A549 (cell line): ENCODE results near the gene NOX3.

Experiments
- BHLHE40 ChIP-seq: IDR thresholded peaks from 2 replicates; pipeline ENCODE4 v1.6.1; 2012; ENCODE audit warnings: low read depth, low read length, inconsistent platforms
- CTCF ChIP-seq: fragments of >200 bp; sonication (Bioruptor Twin); formaldehyde crosslinking; IDR thresholded peaks from 3 replicates; pipeline ENCODE4 v1.5.1; 2016
- EP300 ChIP-seq, 2 experiments: fragments of >200 bp; sonication (Bioruptor Twin); formaldehyde crosslinking; IDR thresholded peaks; 2 replicates in 1 of 2; 3 replicates in 1 of 2; pipeline ENCODE4 v1.6.1; 2016 to 2017
- JUN ChIP-seq, 2 experiments: fragments of >200 bp; sonication (Bioruptor Twin); formaldehyde crosslinking; IDR thresholded peaks; 2 replicates in 1 of 2; 3 replicates in 1 of 2; pipeline ENCODE4 v1.6.1; 2016 to 2017
- MAFK ChIP-seq: fragments of 450-650 bp; IDR thresholded peaks from 2 replicates; pipeline ENCODE4 v1.6.1; 2014; ENCODE audit not compliant: partially characterized antibody
- MYC ChIP-seq: IDR thresholded peaks from 2 replicates; pipeline ENCODE4 v1.6.1; 2012; ENCODE audit warnings: mild to moderate bottlenecking, inconsistent platforms, low read length, improper control_type of control experiment, borderline replicate concordance
- NPAS2 ChIP-seq: fragments of 250-450 bp; sonication (Bioruptor Pico); IDR thresholded peaks from 2 replicates; pipeline ENCODE4 v1.8.0; 2022; ENCODE audit warnings: mild to moderate bottlenecking, moderate library complexity, borderline replicate concordance
- POLR2A ChIP-seq: IDR thresholded peaks from 2 replicates; pipeline ENCODE4 v1.6.1; 2012; ENCODE audit warnings: mild to moderate bottlenecking, low read length
- RAD21 ChIP-seq, 2 experiments: fragments of >200 bp in 1 of 2; sonication (Bioruptor Twin) in 1 of 2; formaldehyde crosslinking in 1 of 2; IDR thresholded peaks in 1 of 2; conservative IDR thresholded peaks in 1 of 2; 2 replicates in 1 of 2; 3 replicates in 1 of 2; pipeline ENCODE4 v1.6.1; 2012 to 2018; ENCODE audit warnings: inconsistent platforms in 1 of 2
- RCOR1 ChIP-seq: fragments of 150-350 bp; IDR thresholded peaks from 2 replicates; pipeline ENCODE4 v1.6.1; 2014; ENCODE audit warnings: antibody characterized with exemption, low read length, low read depth
- SMC3 ChIP-seq: fragments of >200 bp; sonication (Bioruptor Twin); formaldehyde crosslinking; IDR thresholded peaks from 3 replicates; pipeline ENCODE4 v1.6.1; 2018; ENCODE audit warnings: inconsistent platforms
- SREBF2 ChIP-seq: fragments of 450-650 bp; IDR thresholded peaks from 2 replicates; pipeline ENCODE4 v1.6.1; 2014; ENCODE audit warnings: mild to moderate bottlenecking, moderate library complexity
- TF ChIP-seq, protein P1 (sequence below): fragments of 200-600 bp; sonication (generic); IDR thresholded peaks from 2 replicates; pipeline ENCODE4 v1.6.1; 2016; ENCODE audit warnings: antibody characterized with exemption, mild to moderate bottlenecking, moderate library complexity
- TF ChIP-seq, protein P2 (sequence below): fragments of 250-450 bp; sonication (Bioruptor Pico); IDR thresholded peaks from 2 replicates; pipeline ENCODE4 v1.5.0; 2021; ENCODE audit warnings: mild to moderate bottlenecking, moderate library complexity, borderline replicate concordance

DNA sequence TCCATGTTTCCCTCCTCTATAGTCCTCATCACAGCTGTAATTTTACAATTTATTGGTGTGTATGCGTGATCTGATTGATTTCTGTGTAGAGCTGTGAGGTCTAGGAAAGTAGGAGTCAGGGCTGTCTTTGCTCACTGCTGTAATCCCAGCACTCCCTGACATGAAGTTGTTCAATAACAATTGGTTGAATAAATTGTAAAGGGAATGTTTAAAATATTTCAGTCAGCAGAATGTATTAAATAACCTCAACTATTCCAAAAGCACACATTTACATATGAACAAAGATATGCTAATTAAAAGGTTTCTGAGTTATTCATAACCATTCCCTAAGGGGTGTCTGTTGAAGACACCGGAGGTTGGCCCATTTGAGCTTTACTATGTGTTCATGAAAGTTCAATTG is 31.5 kb downstream of the NOX3 start:
- no peak for TF ChIP-seq SMC3
- TF ChIP-seq EP300 (IDR thresholded peaks at IDR 0.05), result no peak
- TF ChIP-seq MAFK, result no peak
- no peak for TF ChIP-seq SREBF2
- no peak for TF ChIP-seq BHLHE40
- no peak for TF ChIP-seq RAD21 (conservative IDR thresholded peaks at IDR 0.05 in 1 of 2, IDR thresholded peaks at IDR 0.05 in 1 of 2)
- TF ChIP-seq, protein P1, sequence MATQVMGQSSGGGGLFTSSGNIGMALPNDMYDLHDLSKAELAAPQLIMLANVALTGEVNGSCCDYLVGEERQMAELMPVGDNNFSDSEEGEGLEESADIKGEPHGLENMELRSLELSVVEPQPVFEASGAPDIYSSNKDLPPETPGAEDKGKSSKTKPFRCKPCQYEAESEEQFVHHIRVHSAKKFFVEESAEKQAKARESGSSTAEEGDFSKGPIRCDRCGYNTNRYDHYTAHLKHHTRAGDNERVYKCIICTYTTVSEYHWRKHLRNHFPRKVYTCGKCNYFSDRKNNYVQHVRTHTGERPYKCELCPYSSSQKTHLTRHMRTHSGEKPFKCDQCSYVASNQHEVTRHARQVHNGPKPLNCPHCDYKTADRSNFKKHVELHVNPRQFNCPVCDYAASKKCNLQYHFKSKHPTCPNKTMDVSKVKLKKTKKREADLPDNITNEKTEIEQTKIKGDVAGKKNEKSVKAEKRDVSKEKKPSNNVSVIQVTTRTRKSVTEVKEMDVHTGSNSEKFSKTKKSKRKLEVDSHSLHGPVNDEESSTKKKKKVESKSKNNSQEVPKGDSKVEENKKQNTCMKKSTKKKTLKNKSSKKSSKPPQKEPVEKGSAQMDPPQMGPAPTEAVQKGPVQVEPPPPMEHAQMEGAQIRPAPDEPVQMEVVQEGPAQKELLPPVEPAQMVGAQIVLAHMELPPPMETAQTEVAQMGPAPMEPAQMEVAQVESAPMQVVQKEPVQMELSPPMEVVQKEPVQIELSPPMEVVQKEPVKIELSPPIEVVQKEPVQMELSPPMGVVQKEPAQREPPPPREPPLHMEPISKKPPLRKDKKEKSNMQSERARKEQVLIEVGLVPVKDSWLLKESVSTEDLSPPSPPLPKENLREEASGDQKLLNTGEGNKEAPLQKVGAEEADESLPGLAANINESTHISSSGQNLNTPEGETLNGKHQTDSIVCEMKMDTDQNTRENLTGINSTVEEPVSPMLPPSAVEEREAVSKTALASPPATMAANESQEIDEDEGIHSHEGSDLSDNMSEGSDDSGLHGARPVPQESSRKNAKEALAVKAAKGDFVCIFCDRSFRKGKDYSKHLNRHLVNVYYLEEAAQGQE, result no peak
- TF ChIP-seq MYC, result no peak
- TF ChIP-seq CTCF, result no peak
- TF ChIP-seq JUN (IDR thresholded peaks at IDR 0.05), result no peak
- TF ChIP-seq RCOR1, result no peak
- no peak for TF ChIP-seq POLR2A
- no peak for TF ChIP-seq NPAS2 (CRISPR knock-in tag)
- TF ChIP-seq, protein P2, sequence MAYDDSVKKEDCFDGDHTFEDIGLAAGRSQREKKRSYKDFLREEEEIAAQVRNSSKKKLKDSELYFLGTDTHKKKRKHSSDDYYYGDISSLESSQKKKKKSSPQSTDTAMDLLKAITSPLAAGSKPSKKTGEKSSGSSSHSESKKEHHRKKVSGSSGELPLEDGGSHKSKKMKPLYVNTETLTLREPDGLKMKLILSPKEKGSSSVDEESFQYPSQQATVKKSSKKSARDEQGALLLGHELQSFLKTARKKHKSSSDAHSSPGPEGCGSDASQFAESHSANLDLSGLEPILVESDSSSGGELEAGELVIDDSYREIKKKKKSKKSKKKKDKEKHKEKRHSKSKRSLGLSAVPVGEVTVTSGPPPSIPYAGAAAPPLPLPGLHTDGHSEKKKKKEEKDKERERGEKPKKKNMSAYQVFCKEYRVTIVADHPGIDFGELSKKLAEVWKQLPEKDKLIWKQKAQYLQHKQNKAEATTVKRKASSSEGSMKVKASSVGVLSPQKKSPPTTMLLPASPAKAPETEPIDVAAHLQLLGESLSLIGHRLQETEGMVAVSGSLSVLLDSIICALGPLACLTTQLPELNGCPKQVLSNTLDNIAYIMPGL, result no peak
